K562 (cell line): Measurements from ENCODE around the gene TRNP1. TPM values are rescaled to one million over a fixed set of nuclear protein-coding genes. Genes with fewer than 3 reads are reported as not detected.

Experiments
- BHLHE40 ChIP-seq: IDR thresholded peaks from 2 replicates; pipeline ENCODE4 v1.6.1; 2011; ENCODE audit warnings: low read length, improper control_type of control experiment
- BRD4 ChIP-seq: fragments of 200-600 bp; sonication (generic); IDR thresholded peaks from 2 replicates; pipeline ENCODE4 v1.6.1; 2017; ENCODE audit warnings: inconsistent platforms
- CBX1 ChIP-seq: sonication (generic); IDR thresholded peaks from 2 replicates; pipeline ENCODE4 v1.6.1; 2016; ENCODE audit warnings: antibody characterized with exemption, low read depth, mild to moderate bottlenecking
- CHCHD3 ChIP-seq: fragments of 250-450 bp; sonication (Bioruptor Pico); IDR thresholded peaks from 2 replicates; pipeline ENCODE4 v2.1.2; 2022; ENCODE audit warnings: mild to moderate bottlenecking
- E2F5 ChIP-seq: sonication (generic); formaldehyde crosslinking; IDR thresholded peaks from 2 replicates; pipeline ENCODE4 v1.8.0; 2022; ENCODE audit warnings: mild to moderate bottlenecking, missing genetic modification reagents
- HNRNPUL1 ChIP-seq: fragments of 200-400 bp; formaldehyde crosslinking; IDR thresholded peaks from 2 replicates; pipeline ENCODE4 v1.6.1; 2017; ENCODE audit warnings: low read length
- KLF16 ChIP-seq: IDR thresholded peaks from 2 replicates; pipeline ENCODE4 v1.6.1; 2016; ENCODE audit warnings: antibody characterized with exemption
- KLF6 ChIP-seq: fragments of 250-450 bp; sonication (Bioruptor Pico); IDR thresholded peaks from 2 replicates; pipeline ENCODE4 v1.4.0; 2020; ENCODE audit warnings: mild to moderate bottlenecking, moderate library complexity, borderline replicate concordance
- NCOA4 ChIP-seq: fragments of 450-650 bp; IDR thresholded peaks from 2 replicates; pipeline ENCODE4 v1.6.1; 2018; ENCODE audit warnings: mild to moderate bottlenecking; ENCODE audit not compliant: partially characterized antibody
- PCBP2 ChIP-seq: fragments of 200-400 bp; formaldehyde crosslinking; IDR thresholded peaks from 2 replicates; pipeline ENCODE4 v1.6.1; 2018; ENCODE audit warnings: low read length, low read depth, mild to moderate bottlenecking, moderate library complexity; ENCODE audit not compliant: poor library complexity, severe bottlenecking
- POU5F1 ChIP-seq: fragments of 150-350 bp; IDR thresholded peaks from 2 replicates; pipeline ENCODE4 v1.6.1; 2014; ENCODE audit warnings: borderline replicate concordance, low read length, low read depth, mild to moderate bottlenecking; ENCODE audit not compliant: partially characterized antibody
- SETDB1 ChIP-seq: IDR thresholded peaks from one replicate; pipeline ENCODE4 v1.6.1; 2012; ENCODE audit warnings: low read length, control low read depth, inconsistent platforms
- STAT5A ChIP-seq: IDR thresholded peaks from 2 replicates; pipeline ENCODE4 v1.6.1; 2012; ENCODE audit warnings: low read length, inconsistent platforms, borderline replicate concordance
- TGIF2 ChIP-seq: sonication (generic); formaldehyde crosslinking; IDR thresholded peaks from 2 replicates; pipeline ENCODE4 v1.8.1; 2022; ENCODE audit warnings: mild to moderate bottlenecking, missing genetic modification reagents, moderate library complexity
- YY1 ChIP-seq, 3 experiments: IDR thresholded peaks; 2 replicates each; pipeline ENCODE4 v1.6.1; 2011; ENCODE audit warnings: low read length in 2 of 3, mild to moderate bottlenecking in 2 of 3, moderate library complexity in 2 of 3, borderline replicate concordance in 1 of 3, control low read depth in 1 of 3, low read depth in 1 of 3; ENCODE audit not compliant: insufficient read depth in 3 of 3, insufficient replicate concordance in 2 of 3, control insufficient read depth in 1 of 3, insufficient read length in 1 of 3; ENCODE audit errors: extremely low read depth in 1 of 3
- ZNF282 ChIP-seq: sonication (generic); formaldehyde crosslinking; IDR thresholded peaks from 2 replicates; pipeline ENCODE4 v1.8.1; 2023; ENCODE audit warnings: missing genetic modification reagents
- ZNF347 ChIP-seq: fragments of 450-650 bp; formaldehyde crosslinking; IDR thresholded peaks from 2 replicates; pipeline ENCODE4 v1.4.0; 2020; ENCODE audit warnings: low read depth, mild to moderate bottlenecking, moderate library complexity
- ZNF445 ChIP-seq: fragments of 250-450 bp; sonication (Bioruptor Pico); IDR thresholded peaks from 2 replicates; pipeline ENCODE4 v1.4.0; 2020; ENCODE audit warnings: low read depth, mild to moderate bottlenecking, moderate library complexity
- ZNF512 ChIP-seq: IDR thresholded peaks from 2 replicates; pipeline ENCODE4 v1.6.1; 2016; ENCODE audit warnings: missing genetic modification characterization, missing compliant biosample characterization
- ZNF644 ChIP-seq: fragments of 200-800 bp; sonication (Bioruptor generic); IDR thresholded peaks from 2 replicates; pipeline ENCODE4 v1.6.1; 2016; ENCODE audit warnings: low read depth, missing genetic modification characterization, missing compliant biosample characterization
- polyA plus RNA-seq, 8 experiments: library from polyadenylated mRNA; depleted of rRNA in 4 of 8; stranded (reverse) in 5 of 8; unstranded in 3 of 8; fragments of >200 nt; fragmentation: Nextera tagmentation in 2 of 8; fragmentation: Illumina TruSeq in 1 of 8; extraction: Ambion mirVana in 2 of 8; extraction: Trizol in 1 of 8; gene quantifications; 2 replicates each; pipeline versions ENCODE4 v1.2.1 to v1.2.3, GENCODE V29; 2011 to 2014; ENCODE audit warnings: inconsistent platforms in 1 of 8, missing spikeins in 1 of 8
- total RNA-seq, 7 experiments: library from RNA; depleted of rRNA in 6 of 7; stranded (reverse); fragments of >200 nt in 6 of 7; fragmentation: Illumina TruSeq in 2 of 7; extraction: Trizol in 2 of 7; gene quantifications; 2 replicates each; pipeline versions ENCODE4 v1.2.1 to v1.2.3, GENCODE V29; 2011 to 2021; ENCODE audit warnings: low replicate concordance in 1 of 7
- TF ChIP-seq, protein P1 (sequence below), 3 experiments: IDR thresholded peaks in 2 of 3; conservative IDR thresholded peaks in 1 of 3; 2 replicates each; pipeline ENCODE4 v1.5.1; 2011 to 2012; ENCODE audit warnings: low read length in 3 of 3, mild to moderate bottlenecking in 3 of 3, control low read depth in 2 of 3, improper control_type of control experiment in 1 of 3, inconsistent platforms in 1 of 3, low read depth in 1 of 3, mixed read lengths in 1 of 3, moderate library complexity in 1 of 3; ENCODE audit not compliant: insufficient read depth in 2 of 3
- TF ChIP-seq, protein P2 (sequence below), 2 experiments: fragments of 250-450 bp in 1 of 2; fragments of 450-650 bp in 1 of 2; sonication (Bioruptor Pico) in 1 of 2; IDR thresholded peaks; 2 replicates each; pipeline versions ENCODE4 v1.6.1 to v1.8.0; 2016 to 2021; ENCODE audit warnings: mild to moderate bottlenecking in 2 of 2, moderate library complexity in 2 of 2, missing compliant biosample characterization in 1 of 2, missing genetic modification characterization in 1 of 2

The TRNP1 gene
- total and polyA plus RNA-seq, 9 of the 15 experiments (the other 6 are each of a cell fraction or from before 2014, with no cell fraction given) = 0.03 to 1.3 (median 0.95) TPM

DNA sequence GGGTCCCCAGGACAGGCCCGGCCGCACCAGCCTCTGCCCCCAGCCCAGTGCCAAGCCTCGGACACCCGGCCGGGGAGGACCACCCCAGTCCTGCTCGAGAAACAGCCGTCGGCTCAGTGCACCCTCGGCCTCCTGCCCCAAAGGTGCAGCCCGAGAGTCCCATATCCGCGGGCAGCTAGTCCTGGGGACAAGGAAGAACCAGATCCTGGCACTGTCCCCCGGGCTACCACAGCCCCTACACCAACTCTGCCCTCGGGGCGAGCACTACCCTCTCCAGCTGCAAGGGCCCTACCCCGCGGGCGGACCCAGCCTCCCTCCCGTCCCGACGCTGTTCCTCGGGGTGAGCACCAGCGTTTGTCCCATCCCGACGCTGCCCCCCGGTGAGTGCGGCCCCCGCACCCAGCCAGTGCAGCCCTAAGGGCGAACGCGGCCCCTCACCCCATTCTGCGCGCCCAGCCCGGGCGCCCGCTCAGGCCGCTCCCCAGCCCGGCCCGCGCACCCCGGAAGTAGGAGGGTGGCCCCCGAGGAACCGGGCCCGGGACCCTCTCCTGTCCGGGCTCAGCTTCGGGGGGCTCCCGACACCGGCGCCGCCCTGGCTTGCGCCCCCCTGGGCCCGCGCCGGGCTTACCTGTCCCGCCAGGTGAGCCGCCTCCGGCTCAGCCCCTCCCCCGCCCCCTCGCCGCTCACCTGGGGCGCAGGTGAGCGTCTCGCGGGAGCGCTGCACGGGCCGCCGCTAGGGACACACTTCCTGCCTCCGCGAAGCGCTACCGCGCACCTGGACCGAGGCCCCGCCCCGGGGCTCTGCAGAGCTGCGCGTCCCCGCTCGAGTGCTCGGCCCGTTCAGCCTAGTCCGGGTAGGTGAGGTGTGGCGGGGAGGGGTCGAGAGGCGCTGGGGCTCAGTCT is 33.5 kb upstream of the TRNP1 start, which contains the start of gene KDF1 (continued):
- TF ChIP-seq BHLHE40 (peak; percentile 56), ZNF445 (CRISPR knock-in tag) (no peak), TGIF2 (CRISPR knock-in tag) (no peak), POU5F1 (peak; percentile 64), ZNF644 (tag) (no peak), HNRNPUL1 (no peak), BRD4 (no peak), KLF16 (no peak), NCOA4 (no peak), YY1 (IDR thresholded peaks at IDR 0.05; ENCODE audit: borderline replicate concordance in 1 of 3, control insufficient read depth in 1 of 3, extremely low read depth in 1 of 3, insufficient read depth in 3 of 3, insufficient read length in 1 of 3, insufficient replicate concordance in 2 of 3, low read depth in 1 of 3, low read length in 2 of 3) (no peak), E2F5 (CRISPR knock-in tag) (no peak), PCBP2 (no peak), KLF6 (CRISPR knock-in tag) (no peak), ZNF282 (CRISPR knock-in tag) (no peak), STAT5A (no peak), CHCHD3 (CRISPR knock-in tag) (no peak), ZNF512 (no peak), ZNF347 (CRISPR knock-in tag) (no peak), CBX1 (no peak), SETDB1 (no peak)
- TF ChIP-seq, protein P1, sequence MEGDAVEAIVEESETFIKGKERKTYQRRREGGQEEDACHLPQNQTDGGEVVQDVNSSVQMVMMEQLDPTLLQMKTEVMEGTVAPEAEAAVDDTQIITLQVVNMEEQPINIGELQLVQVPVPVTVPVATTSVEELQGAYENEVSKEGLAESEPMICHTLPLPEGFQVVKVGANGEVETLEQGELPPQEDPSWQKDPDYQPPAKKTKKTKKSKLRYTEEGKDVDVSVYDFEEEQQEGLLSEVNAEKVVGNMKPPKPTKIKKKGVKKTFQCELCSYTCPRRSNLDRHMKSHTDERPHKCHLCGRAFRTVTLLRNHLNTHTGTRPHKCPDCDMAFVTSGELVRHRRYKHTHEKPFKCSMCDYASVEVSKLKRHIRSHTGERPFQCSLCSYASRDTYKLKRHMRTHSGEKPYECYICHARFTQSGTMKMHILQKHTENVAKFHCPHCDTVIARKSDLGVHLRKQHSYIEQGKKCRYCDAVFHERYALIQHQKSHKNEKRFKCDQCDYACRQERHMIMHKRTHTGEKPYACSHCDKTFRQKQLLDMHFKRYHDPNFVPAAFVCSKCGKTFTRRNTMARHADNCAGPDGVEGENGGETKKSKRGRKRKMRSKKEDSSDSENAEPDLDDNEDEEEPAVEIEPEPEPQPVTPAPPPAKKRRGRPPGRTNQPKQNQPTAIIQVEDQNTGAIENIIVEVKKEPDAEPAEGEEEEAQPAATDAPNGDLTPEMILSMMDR (IDR thresholded peaks at IDR 0.05 in 2 of 3, conservative IDR thresholded peaks at IDR 0.05 in 1 of 3; ENCODE audit: insufficient read depth in 2 of 3, low read depth in 1 of 3, low read length in 3 of 3) = peak in 2 of 3 experiments; percentile 26 to 41; a peak in 2 of 6 replicates
- TF ChIP-seq, protein P2, sequence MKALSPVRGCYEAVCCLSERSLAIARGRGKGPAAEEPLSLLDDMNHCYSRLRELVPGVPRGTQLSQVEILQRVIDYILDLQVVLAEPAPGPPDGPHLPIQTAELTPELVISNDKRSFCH (CRISPR knock-in tag; IDR thresholded peaks at IDR 0.05) = no peak
- TF ChIP-seq, protein P2 (tag; IDR thresholded peaks at IDR 0.05) = peak; percentile 65; the same call in 1 of the 2 replicates
